Measurements from ENCODE around the gene STK26.
"Not testable (repeated sequence)": the region's sequence is repeated elsewhere in the genome, so short reads cannot be mapped to it uniquely, and the experiment has no call there.

STK26 gene

GRCh38 chrX:132040066-132040465 is 17.0 kb downstream of the STK26 start:
- no peak for DNase-seq

- no peak for DNase-seq
These were observed 17.9 kb downstream of the STK26 start for GRCh38 chrX:132041015-132041414.

- no peak for DNase-seq
These were observed 20.9 kb downstream of the STK26 start for GRCh38 chrX:132043977-132044376.

- no peak for DNase-seq
These were observed 21.9 kb downstream of the STK26 start for GRCh38 chrX:132044953-132045352.

- DNase-seq: no peak
These were observed 22.4 kb downstream of the STK26 start for GRCh38 chrX:132045456-132045855.

GRCh38 chrX:132046533-132046932 is 23.4 kb downstream of the STK26 start:
- no peak for DNase-seq

GRCh38 chrX:132051778-132052177 is 28.7 kb downstream of the STK26 start:
- not testable (repeated sequence) for DNase-seq

GRCh38 chrX:132058050-132058449 is 34.9 kb downstream of the STK26 start:
- no peak for DNase-seq

GRCh38 chrX:132058975-132059374 is 35.9 kb downstream of the STK26 start:
- DNase-seq: no peak

- no peak for DNase-seq
These were observed 37.0 kb downstream of the STK26 start for GRCh38 chrX:132059973-132060540.

GRCh38 chrX:132063334-132063733 is 40.2 kb downstream of the STK26 start:
- no peak for DNase-seq

- no peak for DNase-seq
These were observed 40.8 kb downstream of the STK26 start for GRCh38 chrX:132063862-132064261.

- no peak for DNase-seq
These were observed 45.3 kb downstream of the STK26 start for GRCh38 chrX:132068405-132068804.

GRCh38 chrX:132071254-132071653 is 48.2 kb downstream of the STK26 start:
- no peak for DNase-seq

GRCh38 chrX:132077414-132077813 is 54.3 kb downstream of the STK26 start:
- DNase-seq: no peak

GRCh38 chrX:132077912-132078311 is 54.8 kb downstream of the STK26 start:
- no peak for DNase-seq

- DNase-seq: no peak
These were observed 62.7 kb downstream of the STK26 start for GRCh38 chrX:132085786-132086185.

- no peak for DNase-seq
These were observed 63.6 kb downstream of the STK26 start for GRCh38 chrX:132086672-132087071.

GRCh38 chrX:132088864-132089263 is 65.8 kb downstream of the STK26 start:
- no peak for DNase-seq

GRCh38 chrX:132090403-132091159 is 67.5 kb downstream of the STK26 start:
- no peak for DNase-seq

- DNase-seq: peak; percentile 14
These were observed 69.5 kb downstream of the STK26 start for GRCh38 chrX:132092439-132093065.

- no peak for DNase-seq
These were observed 70.2 kb downstream of the STK26 start for GRCh38 chrX:132093239-132093860.

- no peak for DNase-seq
These were observed 71.1 kb downstream of the STK26 start for GRCh38 chrX:132094164-132094563.

- not testable (repeated sequence) for DNase-seq
These were observed 75.6 kb downstream of the STK26 start for GRCh38 chrX:132098704-132099103.
